ENCODE results near the gene OTOS.

DNA sequence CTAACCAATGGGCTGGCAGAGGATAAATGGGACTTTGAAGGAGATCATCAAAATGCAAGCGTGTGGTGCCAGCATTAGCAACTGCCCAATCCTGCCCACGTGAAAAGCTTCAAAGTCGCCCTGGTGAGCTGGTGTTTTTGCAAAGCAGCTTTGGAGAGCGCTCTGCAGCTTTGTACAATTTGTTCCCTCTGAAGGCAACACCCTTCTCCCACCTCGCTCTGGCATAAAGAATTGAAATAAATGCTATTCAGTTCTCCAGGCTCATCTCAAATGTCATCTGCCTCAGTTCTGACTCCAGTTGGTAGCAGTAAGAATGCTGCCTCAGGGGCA, 7.8 kb downstream of the OTOS start:
- TF ChIP-seq MYC (IDR thresholded peaks at IDR 0.05; ENCODE audit: low read depth, low read length), result no peak
- TF ChIP-seq MYC (CRISPR knock-in tag; IDR thresholded peaks at IDR 0.05; ENCODE audit: borderline replicate concordance, low read depth), result no peak
- no peak for TF ChIP-seq FOXJ3 (CRISPR knock-in tag; IDR thresholded peaks at IDR 0.05)
- TF ChIP-seq CTCF (IDR thresholded peaks at IDR 0.05 in 2 of 3, conservative IDR thresholded peaks at IDR 0.05 in 1 of 3; ENCODE audit: insufficient read depth in 2 of 3, low read depth in 1 of 3, low read length in 3 of 3), result no peak
- TF ChIP-seq ELF4 (CRISPR knock-in tag; IDR thresholded peaks at IDR 0.05), result no peak
- no peak for TF ChIP-seq CUX1 (CRISPR knock-in tag; IDR thresholded peaks at IDR 0.05)
- TF ChIP-seq ATF3 (IDR thresholded peaks at IDR 0.05), result no peak
- TF ChIP-seq ATF3 (CRISPR knock-in tag; conservative IDR thresholded peaks at IDR 0.05), result no peak
- no peak for TF ChIP-seq CCAR2 (IDR thresholded peaks at IDR 0.05; ENCODE audit: low read depth, low read length)
- TF ChIP-seq ZNF274 (IDR thresholded peaks at IDR 0.05; ENCODE audit: borderline replicate concordance, low read depth, low read length), result no peak
- TF ChIP-seq KAT2B (IDR thresholded peaks at IDR 0.05; ENCODE audit: low read depth, low read length), result no peak
- no peak for TF ChIP-seq SREBF1 (IDR thresholded peaks at IDR 0.05; ENCODE audit: borderline replicate concordance, low read depth, low read length)
